ENCODE measurements around the gene NARF. TPM values are rescaled to one million over a fixed set of nuclear protein-coding genes. Genes with fewer than 3 reads are reported as not detected.
A peak's percentile ranks its signal among the peaks of the same experiment; 100 is the strongest.
"Not testable (repeated sequence)": the region's sequence is repeated elsewhere in the genome, so short reads cannot be mapped to it uniquely, and the experiment has no call there.

The NARF gene
- total and polyA plus RNA-seq, 7 experiments from 2014 or later, result 59.8 to 188 (median 82.0) TPM

DNA sequence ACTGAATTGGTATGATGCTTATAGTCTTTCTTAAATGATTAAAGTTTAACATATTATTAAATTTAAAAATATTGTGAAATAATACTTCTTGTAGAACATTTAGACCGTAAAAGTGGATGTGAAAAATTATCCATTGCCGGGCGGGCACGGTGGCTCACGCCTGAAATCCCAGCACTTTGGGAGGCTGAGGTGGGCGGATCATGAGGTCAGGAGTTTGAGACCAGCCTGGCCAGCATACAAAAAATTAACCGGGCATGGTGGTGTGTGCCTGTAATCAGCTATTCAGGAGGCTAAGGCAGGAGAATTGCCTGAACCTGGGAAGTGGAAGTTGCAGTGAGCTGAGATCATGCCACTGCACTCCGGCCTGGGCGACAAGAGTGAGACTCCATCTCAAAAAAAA is 78.7 kb downstream of the NARF start:
- H3K36me3 ChIP-seq (ENCODE audit: control insufficient read depth in 2 of 3, insufficient read depth in 3 of 3, low read length in 3 of 3); H3K4me3 Mint-ChIP-seq; H3K4me3 ChIP-seq (ENCODE audit: low read length); CTCF ChIA-PET; H3K9me3 ChIP-seq (ENCODE audit: control insufficient read depth in 2 of 3, low read length in 3 of 3); intact Hi-C loops (cut with micrococcal nuclease); DNase-seq; H3K27me3 ChIP-seq (ENCODE audit: control insufficient read depth in 2 of 2, insufficient read depth in 2 of 2, low read length in 2 of 2); ATAC-seq; H3K9me3 Mint-ChIP-seq; H3K4me1 ChIP-seq (ENCODE audit: control insufficient read depth in 2 of 2, insufficient read depth in 2 of 2, low read length in 2 of 2); H3K27ac ChIP-seq (ENCODE audit: low read depth, low read length); H3K27me3 Mint-ChIP-seq: not testable (repeated sequence)
- peak overlapping the region in 2 of 9 donors; percentile 18 to 68 for H3K27ac Mint-ChIP-seq
- peaks cover 48 to 65% (median 52%) of the 10 kb centered on the region in 7 donors for H3K4me1 Mint-ChIP-seq
- POLR2A ChIA-PET, result interaction anchor here (0.6 to 1.3 kb wide), 4 partner anchors 10 to 71 kb away, joined by 3 to 4 read pairs (median 4); no protein-coding TSS in a partner anchor
- H3K36me3 Mint-ChIP-seq, result peaks cover 0 to 12% (median 0%) of the 10 kb centered on the region in 5 donors

DNA sequence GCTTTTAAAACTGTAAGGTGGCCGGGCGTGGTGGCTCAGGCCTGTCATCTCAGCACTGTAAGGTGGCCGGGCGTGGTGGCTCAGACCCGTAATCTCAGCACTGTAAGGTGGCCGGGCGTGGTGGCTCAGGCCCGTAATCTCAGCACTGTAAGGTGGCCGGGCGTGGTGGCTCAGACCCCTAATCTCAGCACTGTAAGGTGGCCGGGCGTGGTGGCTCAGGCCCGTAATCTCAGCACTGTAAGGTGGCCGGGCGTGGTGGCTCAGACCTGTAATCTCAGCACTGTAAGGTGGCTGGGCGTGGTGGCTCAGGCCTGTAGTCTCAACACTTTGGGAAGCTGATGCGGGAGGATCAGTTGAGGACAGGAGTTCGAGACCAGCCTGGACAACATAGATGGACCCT is 80.5 kb downstream of the NARF start:
- intact Hi-C loops (cut with micrococcal nuclease); H3K9me3 Mint-ChIP-seq; POLR2A ChIA-PET; H3K27me3 ChIP-seq (ENCODE audit: control insufficient read depth in 2 of 2, insufficient read depth in 2 of 2, low read length in 2 of 2); H3K9me3 ChIP-seq (ENCODE audit: control insufficient read depth in 2 of 3, low read length in 3 of 3); DNase-seq; CTCF ChIA-PET; H3K36me3 ChIP-seq (ENCODE audit: control insufficient read depth in 2 of 3, insufficient read depth in 3 of 3, low read length in 3 of 3); H3K4me3 ChIP-seq (ENCODE audit: low read length); H3K27me3 Mint-ChIP-seq; H3K4me1 ChIP-seq (ENCODE audit: control insufficient read depth in 2 of 2, insufficient read depth in 2 of 2, low read length in 2 of 2); H3K4me3 Mint-ChIP-seq; ATAC-seq; H3K27ac Mint-ChIP-seq; H3K27ac ChIP-seq (ENCODE audit: low read depth, low read length): not testable (repeated sequence)
- peaks cover 0 to 12% (median 0%) of the 10 kb centered on the region in 5 donors for H3K36me3 Mint-ChIP-seq
- H3K4me1 Mint-ChIP-seq, result peaks cover 43 to 71% (median 55%) of the 10 kb centered on the region in 7 donors

Other genes starting within 250 kb of the NARF start
- gene CCDC57, start 245.9 kb upstream of the NARF start, total RNA-seq, result 100 to 1,000 TPM in 2 of 5 experiments, 10 to 100 TPM in 3; 75.7 to 127 (median 95.0) TPM
- gene CCDC57, start 245.9 kb upstream of the NARF start, polyA plus RNA-seq, result 10 to 100 TPM; 32.1 to 36.8 TPM
- gene SLC16A3, start 229.7 kb upstream of the NARF start, total RNA-seq, result 100 to 1,000 TPM in 2 of 5 experiments, 10 to 100 TPM in 3; 14.6 to 264 (median 67.0) TPM
- 1 to 10 TPM; 1.4 to 1.9 TPM for gene SLC16A3, start 229.7 kb upstream of the NARF start, polyA plus RNA-seq
- gene CSNK1D, start 185.0 kb upstream of the NARF start, total RNA-seq, result 100 to 1,000 TPM; 144 to 249 (median 176) TPM
- 10 to 100 TPM; 46.1 to 81.3 TPM for gene CSNK1D, start 185.0 kb upstream of the NARF start, polyA plus RNA-seq
- gene CD7, start 141.1 kb upstream of the NARF start, total RNA-seq, result 100 to 1,000 TPM in 3 of 5 experiments, 10 to 100 TPM in 2; 61.9 to 390 (median 165) TPM
- gene CD7, start 141.1 kb upstream of the NARF start, polyA plus RNA-seq, result 100 to 1,000 TPM; 169 to 183 TPM
- gene SECTM1, start 125.0 kb upstream of the NARF start, total RNA-seq, result 10 to 100 TPM in 2 of 5 experiments, 1 to 10 TPM in 3; 2.3 to 32.4 (median 5.1) TPM
- 1 to 10 TPM; 1.5 to 3.2 TPM for gene SECTM1, start 125.0 kb upstream of the NARF start, polyA plus RNA-seq
- gene TEX19, start 99.5 kb upstream of the NARF start, total RNA-seq, result not detected
- not detected for gene TEX19, start 99.5 kb upstream of the NARF start, polyA plus RNA-seq
- gene UTS2R, start 87.0 kb upstream of the NARF start, total RNA-seq, result not detected
- gene UTS2R, start 87.0 kb upstream of the NARF start, polyA plus RNA-seq, result not detected
- 100 to 1,000 TPM in 2 of 5 experiments, 10 to 100 TPM in 3; 62.7 to 153 (median 66.9) TPM for gene HEXD, start 40.4 kb upstream of the NARF start, total RNA-seq
- 10 to 100 TPM; 12.5 to 18.1 TPM for gene HEXD, start 40.4 kb upstream of the NARF start, polyA plus RNA-seq
- gene OGFOD3, start 40.2 kb upstream of the NARF start, total RNA-seq, result 10 to 100 TPM; 21.9 to 34.6 (median 32.3) TPM
- 10 to 100 TPM; 29.7 to 42.1 TPM for gene OGFOD3, start 40.2 kb upstream of the NARF start, polyA plus RNA-seq
- gene CYBC1, start 8.0 kb upstream of the NARF start, total RNA-seq, result 100 to 1,000 TPM; 112 to 385 (median 199) TPM
- 100 to 1,000 TPM; 168 to 178 TPM for gene CYBC1, start 8.0 kb upstream of the NARF start, polyA plus RNA-seq
- 10 to 100 TPM; 36.5 to 67.1 (median 48.4) TPM for gene FOXK2, start 61.0 kb downstream of the NARF start, total RNA-seq
- gene FOXK2, start 61.0 kb downstream of the NARF start, polyA plus RNA-seq, result 1 to 10 TPM; 4.2 to 4.8 TPM
- 10 to 100 TPM; 44.9 to 91.6 (median 68.4) TPM for gene WDR45B, start 189.7 kb downstream of the NARF start, total RNA-seq
- gene WDR45B, start 189.7 kb downstream of the NARF start, polyA plus RNA-seq, result 10 to 100 TPM; 30.5 to 36.8 TPM
- gene RAB40B, start 240.0 kb downstream of the NARF start, total RNA-seq, result 1 to 10 TPM; 2.8 to 6.1 (median 3.6) TPM
- 1 to 10 TPM; 1.3 to 2.5 TPM for gene RAB40B, start 240.0 kb downstream of the NARF start, polyA plus RNA-seq